ENCODE results near the gene ACER3. TPM values are rescaled to one million over a fixed set of nuclear protein-coding genes. Genes with fewer than 3 reads are reported as not detected.
"Not testable (repeated sequence)": the region's sequence is repeated elsewhere in the genome, so short reads cannot be mapped to it uniquely, and the experiment has no call there.

ACER3 gene
- total RNA-seq, 1 donor from 2014 or later = 19.4 TPM

- peak; percentile 85 for DNase-seq (ENCODE audit: low read depth)
Observed at GRCh38 chr11:76919887-76920746, 59.4 kb downstream of the ACER3 start.

GRCh38 chr11:76927160-76927559, 66.4 kb downstream of the ACER3 start:
- DNase-seq (ENCODE audit: low read depth) = no peak

GRCh38 chr11:76935042-76935441, 74.3 kb downstream of the ACER3 start:
- DNase-seq (ENCODE audit: low read depth) = no peak

- DNase-seq (ENCODE audit: low read depth) = peak; percentile 40
Observed at GRCh38 chr11:76939219-76939631, 78.5 kb downstream of the ACER3 start.

- DNase-seq (ENCODE audit: low read depth) = no peak
Observed at GRCh38 chr11:76944225-76944624, 83.5 kb downstream of the ACER3 start.

- DNase-seq (ENCODE audit: low read depth) = no peak
Observed at GRCh38 chr11:76946223-76946622, 85.5 kb downstream of the ACER3 start.

GRCh38 chr11:76947190-76947589, 86.5 kb downstream of the ACER3 start:
- no peak for DNase-seq (ENCODE audit: low read depth)

- DNase-seq (ENCODE audit: low read depth) = no peak
Observed at GRCh38 chr11:76947800-76948199, 87.1 kb downstream of the ACER3 start.

GRCh38 chr11:76955459-76956114, 94.9 kb downstream of the ACER3 start:
- DNase-seq (ENCODE audit: low read depth) = no peak

- DNase-seq (ENCODE audit: low read depth) = no peak
Observed at GRCh38 chr11:76962583-76963416, 102.1 kb downstream of the ACER3 start.

- DNase-seq (ENCODE audit: low read depth) = not testable (repeated sequence)
Observed at GRCh38 chr11:76963417-76964168, 102.9 kb downstream of the ACER3 start.

- no peak for DNase-seq (ENCODE audit: low read depth)
Observed at GRCh38 chr11:76972051-76972450, 111.3 kb downstream of the ACER3 start.

GRCh38 chr11:76974179-76974891, 113.6 kb downstream of the ACER3 start:
- DNase-seq (ENCODE audit: low read depth) = no peak

- no peak for DNase-seq (ENCODE audit: low read depth)
Observed at GRCh38 chr11:76975513-76975912, 114.8 kb downstream of the ACER3 start.

GRCh38 chr11:76977791-76978190, 117.1 kb downstream of the ACER3 start:
- no peak for DNase-seq (ENCODE audit: low read depth)

- no peak for DNase-seq (ENCODE audit: low read depth)
Observed at GRCh38 chr11:76978239-76978638, 117.5 kb downstream of the ACER3 start.

GRCh38 chr11:76978818-76979217, 118.1 kb downstream of the ACER3 start:
- no peak for DNase-seq (ENCODE audit: low read depth)

- DNase-seq (ENCODE audit: low read depth) = no peak
Observed at GRCh38 chr11:76980196-76980595, 119.5 kb downstream of the ACER3 start.

- DNase-seq (ENCODE audit: low read depth) = no peak
Observed at GRCh38 chr11:76984743-76985142, 124.0 kb downstream of the ACER3 start.

- no peak for DNase-seq (ENCODE audit: low read depth)
Observed at GRCh38 chr11:76987203-76987602, 126.5 kb downstream of the ACER3 start.

- DNase-seq (ENCODE audit: low read depth) = no peak
Observed at GRCh38 chr11:76990628-76991027, 129.9 kb downstream of the ACER3 start.
